Measurements from ENCODE around the gene ANKS1B. TPM values are rescaled to one million over a fixed set of nuclear protein-coding genes. Genes with fewer than 3 reads are reported as not detected.
"Not testable (repeated sequence)": the region's sequence is repeated elsewhere in the genome, so short reads cannot be mapped to it uniquely, and the experiment has no call there.

The ANKS1B gene
- total RNA-seq, 1 experiment from 2014 or later = 2.4 TPM

DNA sequence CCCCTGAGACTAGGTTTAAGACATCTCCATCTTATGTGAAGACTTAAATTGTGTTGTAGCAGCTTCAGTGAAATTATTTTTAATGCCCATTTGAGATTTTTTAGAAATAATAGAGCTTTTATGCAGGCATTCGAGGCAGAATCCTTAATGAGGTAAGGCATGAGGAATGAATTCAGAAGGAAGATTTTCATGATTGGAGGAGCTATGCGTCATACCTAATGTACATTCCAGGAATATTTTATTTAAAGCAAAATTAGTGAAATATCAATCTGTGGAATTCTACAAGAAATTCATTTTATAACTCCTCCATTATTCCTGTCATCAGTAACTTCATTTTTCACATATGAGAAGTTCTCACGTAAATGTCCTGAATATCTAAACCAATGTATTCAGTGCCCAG, 373.1 kb downstream of the ANKS1B start:
- Histone ChIP-seq H3K4me1 (no peaks in the 10 kb centered on the region), H3K27ac (no peak overlapping the region), H3K27me3 (no peaks in the 10 kb centered on the region), H3K9me3 (replicated peaks) (no peaks in the 10 kb centered on the region), H3K36me3 (no peaks in the 10 kb centered on the region), H3K4me3 (no peak overlapping the region)
- DNase-seq = no peak

DNA sequence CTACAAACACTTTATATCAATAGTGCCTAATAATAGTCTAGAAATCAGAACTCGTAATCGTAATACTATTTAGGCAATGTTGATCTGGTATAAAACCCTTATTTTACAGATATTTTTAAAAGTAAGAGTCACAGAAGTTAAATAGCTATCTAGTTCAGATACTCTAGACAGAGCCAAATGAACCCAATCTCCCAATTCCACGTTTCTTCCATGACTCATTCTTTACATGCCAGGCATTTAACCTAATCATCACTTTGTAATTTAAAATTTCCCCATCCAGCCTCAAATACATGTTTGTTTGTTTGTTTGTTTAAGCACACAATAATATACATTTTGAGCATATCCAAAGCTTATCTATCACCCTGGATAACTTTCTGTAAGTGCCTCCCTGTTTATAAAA, 373.6 kb downstream of the ANKS1B start:
- Histone ChIP-seq H3K27me3 (no peaks in the 10 kb centered on the region), H3K27ac (no peak overlapping the region), H3K9me3 (replicated peaks) (no peaks in the 10 kb centered on the region), H3K4me1 (no peaks in the 10 kb centered on the region), H3K36me3 (no peaks in the 10 kb centered on the region), H3K4me3 (no peak overlapping the region)
- no peak for DNase-seq

DNA sequence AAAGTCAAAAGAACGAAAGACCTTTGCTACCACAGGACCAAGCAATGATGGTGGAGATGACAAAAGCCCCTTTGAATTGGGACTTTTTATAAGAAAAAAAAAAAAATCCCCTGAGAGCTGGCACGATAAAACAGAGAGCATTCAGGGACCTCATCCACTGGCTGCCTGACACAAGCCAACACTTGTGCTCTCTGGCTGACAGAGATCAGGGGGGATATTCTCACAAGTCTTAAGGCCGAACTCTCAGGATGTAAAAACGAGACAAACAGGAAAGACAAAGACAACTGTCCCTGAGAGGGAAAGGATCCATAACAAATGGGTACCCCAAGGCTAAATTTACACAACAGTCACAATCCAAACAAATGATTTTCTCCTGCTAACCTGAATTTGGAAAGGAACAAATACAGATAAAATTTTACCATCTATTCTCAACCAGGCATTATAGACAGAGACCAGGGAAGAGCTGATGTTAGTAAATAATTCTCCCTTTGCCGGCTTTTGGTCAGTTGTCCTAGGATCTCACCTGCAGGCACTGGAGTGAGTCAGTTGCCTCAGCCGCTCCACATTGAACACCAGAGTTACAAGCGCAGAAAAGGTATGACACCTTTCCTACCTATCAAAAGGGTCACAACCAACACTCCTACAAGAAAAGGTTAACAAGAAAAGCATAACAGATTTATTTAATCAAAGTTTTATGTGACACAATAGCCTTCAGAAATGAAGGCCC, 375.1 kb downstream of the ANKS1B start:
- H3K9me3 ChIP-seq (replicated peaks) = no peaks in the 10 kb centered on the region
- H3K4me1 ChIP-seq = no peaks in the 10 kb centered on the region
- no peak for DNase-seq
- no peaks in the 10 kb centered on the region for H3K27me3 ChIP-seq
- no peaks in the 10 kb centered on the region for H3K36me3 ChIP-seq
- H3K27ac ChIP-seq = no peak overlapping the region
- no peak overlapping the region for H3K4me3 ChIP-seq

DNA sequence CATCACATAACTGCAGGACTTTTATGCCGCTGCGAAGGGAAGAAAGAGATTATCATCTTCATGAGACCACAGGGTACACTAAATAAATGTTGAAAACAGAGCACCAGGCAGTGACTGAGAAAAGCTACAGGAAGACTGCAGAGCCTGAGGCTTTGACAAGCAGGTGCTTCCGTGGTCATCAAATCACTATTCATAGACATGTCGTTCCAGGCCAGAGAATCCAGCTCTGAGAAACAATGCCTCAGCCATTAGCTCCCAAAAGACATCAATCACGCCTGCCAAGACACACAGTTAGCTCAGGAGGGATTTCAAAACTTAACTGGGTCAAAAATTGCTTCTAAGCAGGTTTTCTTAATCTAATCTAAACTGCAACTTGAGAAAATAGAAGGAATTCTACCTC, 384.3 kb downstream of the ANKS1B start:
- Histone ChIP-seq H3K4me1 (no peaks in the 10 kb centered on the region), H3K27ac (no peak overlapping the region), H3K36me3 (no peaks in the 10 kb centered on the region), H3K4me3 (no peak overlapping the region), H3K9me3 (replicated peaks) (no peaks in the 10 kb centered on the region), H3K27me3 (no peaks in the 10 kb centered on the region)
- DNase-seq = no peak

DNA sequence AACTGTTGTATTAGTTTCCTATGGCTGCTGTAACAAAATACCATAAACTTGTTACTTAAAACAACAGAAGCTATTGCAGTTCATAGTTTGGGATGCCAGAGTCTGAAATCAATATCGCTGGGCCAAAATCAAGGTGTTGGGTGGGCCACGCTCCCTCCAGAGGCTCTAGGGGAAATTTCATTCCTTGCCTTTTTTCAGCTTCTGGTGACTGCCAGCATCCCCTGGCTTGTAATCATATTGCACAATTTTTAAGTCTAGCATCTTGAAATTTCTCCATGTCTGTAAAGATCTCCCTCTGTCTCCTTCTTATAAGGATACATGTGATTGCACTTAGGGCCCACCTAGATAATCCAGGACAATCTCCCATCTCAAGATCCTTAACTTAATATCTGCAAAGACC, 386.0 kb downstream of the ANKS1B start:
- no peaks in the 10 kb centered on the region for H3K9me3 ChIP-seq (replicated peaks)
- H3K4me3 ChIP-seq = no peak overlapping the region
- no peaks in the 10 kb centered on the region for H3K36me3 ChIP-seq
- no peak overlapping the region for H3K27ac ChIP-seq
- no peak for DNase-seq
- H3K4me1 ChIP-seq = no peaks in the 10 kb centered on the region
- no peaks in the 10 kb centered on the region for H3K27me3 ChIP-seq

DNA sequence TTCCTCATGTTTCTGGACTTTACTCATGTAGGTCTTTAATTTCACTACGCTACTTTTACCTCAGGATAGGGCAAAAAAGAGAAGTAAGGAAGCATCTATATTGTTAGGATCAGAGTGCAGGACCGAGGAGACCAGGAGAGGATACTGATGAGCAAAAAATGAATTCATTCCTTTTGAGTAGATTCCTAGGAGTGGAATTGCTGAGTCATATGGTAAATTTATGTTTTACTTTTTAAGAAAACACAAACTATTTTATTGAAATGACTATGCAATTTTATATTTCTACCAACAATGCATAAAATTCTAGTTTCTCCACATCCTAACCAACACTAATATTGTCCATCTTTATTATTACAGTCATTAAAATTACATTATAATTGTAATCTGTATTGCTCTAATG, 388.0 kb downstream of the ANKS1B start:
- Histone ChIP-seq H3K9me3 (replicated peaks) (no peaks in the 10 kb centered on the region), H3K4me1 (no peaks in the 10 kb centered on the region), H3K27me3 (no peaks in the 10 kb centered on the region; the same call in 1 of the 2 replicates), H3K27ac (no peak overlapping the region), H3K4me3 (no peak overlapping the region), H3K36me3 (no peaks in the 10 kb centered on the region)
- no peak for DNase-seq

DNA sequence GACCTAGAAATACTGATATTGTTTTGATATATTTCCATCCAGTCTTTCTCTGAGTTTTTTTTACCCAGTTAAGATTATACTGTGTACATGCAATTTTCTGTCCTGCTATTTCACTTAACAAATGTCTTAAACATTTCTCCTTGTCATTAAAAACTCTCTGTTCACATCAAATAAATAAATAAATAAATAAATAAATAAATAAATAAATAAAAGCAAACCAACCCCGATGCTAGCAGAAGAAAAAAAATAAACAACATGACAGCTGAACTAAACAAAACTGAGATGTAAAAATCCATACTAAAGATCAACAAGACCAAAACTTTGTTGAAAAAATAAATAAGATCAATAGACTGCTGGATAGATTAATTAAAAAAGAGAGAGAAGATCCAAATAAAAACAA, 407.6 kb downstream of the ANKS1B start:
- H3K27ac ChIP-seq; H3K36me3 ChIP-seq; H3K9me3 ChIP-seq (replicated peaks); H3K27me3 ChIP-seq; DNase-seq; H3K4me1 ChIP-seq; H3K4me3 ChIP-seq: not testable (repeated sequence)

DNA sequence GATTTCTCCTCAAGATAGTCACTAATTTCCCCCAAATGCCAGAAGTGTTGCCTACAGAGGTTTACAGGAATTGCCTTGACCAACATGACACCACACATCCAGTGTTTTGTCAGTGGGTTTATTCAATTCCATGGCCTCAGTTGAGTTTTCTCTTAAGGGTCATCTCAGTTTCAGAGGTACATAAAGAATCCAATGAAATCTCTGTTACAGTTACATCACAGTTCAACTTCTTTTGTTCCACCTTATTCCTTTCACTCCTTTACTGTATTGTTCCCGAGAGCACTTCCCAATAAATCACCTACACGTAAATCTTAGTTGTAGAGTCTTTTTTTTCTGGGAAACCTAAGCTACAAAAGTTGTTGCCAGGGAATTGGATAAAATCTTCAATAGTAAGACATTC, 410.8 kb downstream of the ANKS1B start:
- H3K4me3 ChIP-seq = no peak overlapping the region
- H3K4me1 ChIP-seq = no peaks in the 10 kb centered on the region
- H3K9me3 ChIP-seq (replicated peaks) = no peaks in the 10 kb centered on the region
- H3K27ac ChIP-seq = no peak overlapping the region
- no peak for DNase-seq
- no peaks in the 10 kb centered on the region for H3K27me3 ChIP-seq
- no peaks in the 10 kb centered on the region for H3K36me3 ChIP-seq

DNA sequence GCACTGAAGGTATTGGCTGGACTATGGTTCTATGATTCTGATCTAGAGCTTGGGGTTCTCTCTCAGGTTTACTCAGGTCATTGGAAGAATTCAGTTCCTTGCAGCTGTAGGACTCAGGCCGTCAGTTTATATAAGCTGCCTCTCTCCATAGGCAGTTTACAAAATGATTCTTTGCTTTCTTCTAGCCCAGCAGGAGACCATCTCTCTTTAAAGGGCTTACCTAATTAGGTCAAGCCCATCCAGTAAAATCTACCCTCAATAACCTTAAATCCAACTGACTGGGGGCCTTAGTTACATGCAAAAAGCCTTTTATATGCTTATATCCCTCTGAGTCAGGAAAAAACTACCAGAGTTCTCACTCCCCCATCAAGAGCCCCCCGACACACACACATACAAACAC, 417.7 kb downstream of the ANKS1B start:
- no peaks in the 10 kb centered on the region for H3K9me3 ChIP-seq (replicated peaks)
- no peak overlapping the region for H3K27ac ChIP-seq
- H3K4me1 ChIP-seq = no peaks in the 10 kb centered on the region

DNA sequence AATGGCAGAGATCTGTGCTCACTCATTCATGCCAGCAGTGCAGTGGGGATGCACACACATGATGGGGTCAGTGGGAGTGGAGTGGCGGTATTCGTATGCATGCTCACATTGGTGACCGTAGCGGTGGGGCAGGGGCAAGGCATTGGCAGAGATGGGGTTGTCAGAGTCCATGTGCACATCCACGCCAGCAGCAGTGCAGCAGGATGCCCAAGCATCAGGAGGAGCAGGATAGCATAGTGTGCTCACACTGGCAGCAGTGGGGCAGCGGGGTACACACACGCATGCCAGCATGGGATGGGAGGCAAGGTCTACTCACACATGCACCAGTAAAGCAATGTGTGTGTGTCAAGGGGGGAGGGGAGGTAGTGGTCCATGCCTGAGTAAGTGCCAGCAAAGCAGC, 426.6 kb downstream of the ANKS1B start:
- Histone ChIP-seq H3K27me3 (no peaks in the 10 kb centered on the region), H3K4me1 (no peaks in the 10 kb centered on the region), H3K9me3 (replicated peaks) (no peaks in the 10 kb centered on the region), H3K27ac (no peak overlapping the region), H3K4me3 (no peak overlapping the region), H3K36me3 (no peaks in the 10 kb centered on the region)
- no peak for DNase-seq

More for the DNA sequence above, 417.7 kb downstream of the ANKS1B start:
- Histone ChIP-seq H3K36me3 (no peaks in the 10 kb centered on the region), H3K4me3 (no peak overlapping the region), H3K27me3 (no peaks in the 10 kb centered on the region)
- no peak for DNase-seq

DNA sequence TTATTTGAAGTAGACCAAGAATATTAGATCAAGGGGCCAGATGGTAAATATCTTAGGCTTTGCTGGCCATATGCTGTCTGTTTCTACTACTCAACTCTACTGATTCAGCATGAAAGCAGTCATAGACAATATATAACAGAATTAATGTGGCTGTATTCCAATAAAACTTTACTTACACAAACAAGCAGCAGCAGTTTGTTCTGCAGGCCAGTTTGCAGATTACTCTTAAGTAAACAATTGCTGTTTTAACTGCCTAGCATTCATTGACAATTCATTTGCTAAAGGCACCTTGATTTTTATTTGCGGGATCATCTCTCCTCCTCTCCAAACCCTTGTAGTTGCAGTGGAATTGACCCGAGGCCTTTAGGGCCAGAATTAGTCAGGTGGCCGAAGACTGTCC, 431.3 kb downstream of the ANKS1B start:
- DNase-seq = no peak
- H3K27ac ChIP-seq = no peak overlapping the region
- no peaks in the 10 kb centered on the region for H3K27me3 ChIP-seq
- no peaks in the 10 kb centered on the region for H3K36me3 ChIP-seq
- H3K4me1 ChIP-seq = no peaks in the 10 kb centered on the region
- H3K9me3 ChIP-seq (replicated peaks) = no peaks in the 10 kb centered on the region
- no peak overlapping the region for H3K4me3 ChIP-seq

DNA sequence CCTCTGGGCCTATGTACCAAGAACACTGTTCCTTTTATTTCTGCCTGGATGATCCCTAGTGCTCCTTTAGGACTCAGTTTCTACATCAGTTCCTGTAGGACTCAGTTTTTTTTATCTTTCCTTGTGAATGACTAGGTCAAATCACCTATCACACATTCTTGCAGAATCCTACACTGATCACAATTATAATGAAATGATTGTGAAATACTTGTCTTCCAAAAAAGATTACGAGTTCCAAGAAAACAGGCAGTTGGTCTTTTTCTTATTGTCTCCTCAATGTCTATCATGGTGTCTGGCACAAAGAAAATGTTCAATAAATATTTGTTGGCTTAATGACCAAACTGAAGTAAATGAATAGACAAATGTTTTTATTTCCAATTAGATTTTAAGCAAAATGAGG, 432.7 kb downstream of the ANKS1B start:
- no peaks in the 10 kb centered on the region for H3K4me1 ChIP-seq
- no peak overlapping the region for H3K27ac ChIP-seq
- no peaks in the 10 kb centered on the region for H3K36me3 ChIP-seq
- no peaks in the 10 kb centered on the region for H3K27me3 ChIP-seq
- no peak for DNase-seq
- H3K4me3 ChIP-seq = no peak overlapping the region
- no peaks in the 10 kb centered on the region for H3K9me3 ChIP-seq (replicated peaks)

DNA sequence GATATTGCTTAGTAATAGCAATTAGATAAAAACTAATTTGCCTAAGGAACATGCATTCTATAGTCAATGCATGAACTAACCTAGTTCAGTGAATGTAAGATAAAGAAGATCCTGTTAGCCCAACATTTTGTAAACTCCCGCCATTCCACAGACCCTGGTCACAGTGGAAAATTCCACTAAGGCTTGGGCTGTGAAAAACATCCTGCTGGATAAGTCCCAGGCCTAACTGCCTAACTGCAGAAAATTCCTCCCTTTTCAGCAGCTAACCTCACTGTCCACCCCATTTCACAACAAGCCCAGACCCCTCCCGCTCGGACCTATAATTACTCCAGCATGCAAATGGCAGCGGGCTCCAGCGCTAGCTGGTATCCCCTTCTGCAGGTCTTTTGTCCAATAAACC, 435.1 kb downstream of the ANKS1B start:
- H3K36me3 ChIP-seq = no peaks in the 10 kb centered on the region
- H3K27ac ChIP-seq = no peak overlapping the region
- no peaks in the 10 kb centered on the region for H3K4me1 ChIP-seq
- H3K4me3 ChIP-seq = no peak overlapping the region
- DNase-seq = no peak
- no peaks in the 10 kb centered on the region for H3K27me3 ChIP-seq
- H3K9me3 ChIP-seq (replicated peaks) = no peaks in the 10 kb centered on the region

DNA sequence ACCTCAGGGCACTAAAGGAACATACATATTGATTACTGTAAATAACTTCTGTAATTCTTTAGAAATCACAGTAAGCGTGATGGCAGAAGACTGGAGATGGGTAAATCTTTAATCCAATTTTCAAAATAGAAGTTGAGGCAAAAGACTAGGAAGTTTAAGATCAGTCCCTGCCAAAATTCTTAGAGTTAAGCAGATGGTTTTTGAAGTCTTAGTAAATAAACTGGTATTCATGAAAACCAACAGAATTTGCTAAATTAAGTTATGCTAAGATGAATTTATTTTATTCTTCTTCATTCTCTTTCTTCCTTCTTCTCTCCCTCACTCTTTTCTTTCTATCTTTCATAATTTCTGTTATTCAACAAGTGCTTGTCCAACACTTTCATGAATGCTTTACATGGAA, 435.5 kb downstream of the ANKS1B start:
- Histone ChIP-seq H3K36me3 (no peaks in the 10 kb centered on the region), H3K9me3 (replicated peaks) (no peaks in the 10 kb centered on the region), H3K27ac (no peak overlapping the region), H3K27me3 (no peaks in the 10 kb centered on the region), H3K4me1 (no peaks in the 10 kb centered on the region), H3K4me3 (no peak overlapping the region)
- no peak for DNase-seq

DNA sequence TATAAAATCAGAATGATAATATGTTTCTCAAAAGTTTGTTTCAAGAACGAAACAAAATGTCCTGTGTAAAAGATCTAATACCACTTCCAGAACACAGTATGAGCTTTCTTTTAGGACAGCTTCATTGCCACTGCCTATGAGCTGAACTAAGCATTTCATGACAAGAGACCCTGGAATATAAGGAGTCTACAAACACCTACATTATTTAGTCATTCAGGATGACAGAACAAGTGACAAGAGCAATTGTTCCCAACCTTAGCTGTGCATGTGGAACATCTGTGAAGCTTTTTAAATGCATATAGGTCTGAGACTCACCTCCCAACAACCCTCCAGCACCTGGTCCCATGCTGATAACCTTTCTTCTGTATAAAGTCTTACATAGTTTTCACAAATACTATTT, 440.3 kb downstream of the ANKS1B start:
- no peaks in the 10 kb centered on the region for H3K27me3 ChIP-seq
- no peaks in the 10 kb centered on the region for H3K36me3 ChIP-seq
- no peak overlapping the region for H3K4me3 ChIP-seq
- no peaks in the 10 kb centered on the region for H3K9me3 ChIP-seq (replicated peaks)
- DNase-seq = no peak
- no peak overlapping the region for H3K27ac ChIP-seq
- H3K4me1 ChIP-seq = no peaks in the 10 kb centered on the region

DNA sequence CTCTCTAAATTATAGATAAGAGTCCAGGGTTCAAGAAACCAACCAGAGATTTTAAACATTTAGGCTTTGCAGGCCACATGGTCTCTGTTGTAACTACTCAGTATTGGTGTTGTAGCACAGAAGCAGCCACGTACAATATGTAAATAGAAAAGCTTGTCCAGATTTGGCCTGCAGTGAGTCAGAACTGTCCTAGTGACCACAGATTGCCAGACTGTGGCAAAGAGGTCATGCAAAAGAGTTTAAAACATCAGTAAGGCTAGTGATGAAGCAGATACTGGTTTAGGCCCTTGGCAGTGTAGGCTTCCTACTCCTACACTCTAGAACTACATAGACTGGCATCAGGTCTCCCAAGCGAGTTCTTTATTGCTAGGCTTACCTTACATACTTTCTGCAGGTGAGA, 454.8 kb downstream of the ANKS1B start:
- H3K27me3 ChIP-seq = no peaks in the 10 kb centered on the region
- H3K4me3 ChIP-seq = no peak overlapping the region
- DNase-seq = no peak
- H3K36me3 ChIP-seq = no peaks in the 10 kb centered on the region
- no peaks in the 10 kb centered on the region for H3K4me1 ChIP-seq
- H3K9me3 ChIP-seq (replicated peaks) = no peaks in the 10 kb centered on the region
- H3K27ac ChIP-seq = no peak overlapping the region

Measured in SJCRH30 (cell line).